ENCODE results near the gene RPL6.
"Not testable (repeated sequence)": the region's sequence is repeated elsewhere in the genome, so short reads cannot be mapped to it uniquely, and the experiment has no call there.

Gene RPL6

GRCh38 chr12:112407683-112408082 lies 1.7 kb downstream of the RPL6 start:
- H3K9me3 Mint-ChIP-seq; H3K27me3 Mint-ChIP-seq (ENCODE audit: low read depth): not testable (repeated sequence)
- Mint-ChIP-seq H3K4me3 (peak overlapping the region; percentile 99), H3K36me3 (ENCODE audit: low read depth) (peaks cover 45% of the 10 kb centered on the region), H3K4me1 (ENCODE audit: low read depth) (peaks cover 26% of the 10 kb centered on the region), H3K27ac (peak overlapping the region; percentile 17)

DNA sequence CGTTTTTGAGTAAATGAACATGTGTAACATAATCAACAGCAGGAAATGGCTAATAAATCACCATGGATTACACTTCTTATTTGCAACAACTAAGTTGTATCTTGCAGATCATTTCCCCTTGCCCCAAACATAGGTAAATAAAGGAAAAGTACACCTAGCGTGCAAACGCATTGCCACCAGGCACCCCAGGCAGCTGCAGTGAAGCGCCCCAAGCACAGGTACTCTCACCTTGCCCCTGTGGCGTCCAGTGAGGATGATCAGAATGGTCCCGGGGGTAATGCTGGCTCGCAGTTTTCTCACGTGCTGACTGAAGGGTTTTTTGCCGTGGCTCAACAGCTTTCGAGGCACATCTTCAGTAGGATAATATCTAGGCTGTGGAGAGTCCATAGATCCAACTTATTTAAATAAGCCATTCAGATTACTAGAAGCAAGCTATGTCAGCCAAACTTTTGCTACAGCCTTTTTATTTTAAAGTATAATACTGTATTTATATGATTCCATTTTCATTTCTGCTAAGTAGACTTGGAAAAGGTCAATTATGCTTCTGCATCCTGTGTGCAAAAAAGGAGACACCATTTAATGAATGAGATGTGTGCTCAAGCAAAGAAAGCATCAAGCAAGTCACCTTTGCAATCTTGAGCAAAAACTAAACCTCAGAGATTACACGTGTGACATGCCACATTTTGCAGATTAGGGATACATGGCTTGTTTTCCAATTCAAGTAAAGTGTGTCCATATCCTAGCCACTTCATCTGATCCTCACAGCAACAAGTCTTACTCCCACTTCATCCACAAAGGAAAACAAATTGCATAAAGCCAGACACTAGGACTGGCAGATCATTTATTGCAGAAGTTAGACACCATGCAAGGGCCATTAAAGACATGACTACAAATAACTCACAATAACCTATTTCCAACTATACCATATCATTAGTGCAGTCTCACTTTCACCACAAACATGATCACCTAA lies 2.6 kb downstream of the RPL6 start:
- Mint-ChIP-seq H3K4me3 (peak overlapping the region; percentile 99), H3K27me3 (ENCODE audit: low read depth) (no peaks in the 10 kb centered on the region), H3K9me3 (no peaks in the 10 kb centered on the region), H3K4me1 (ENCODE audit: low read depth) (peaks cover 26% of the 10 kb centered on the region), H3K36me3 (ENCODE audit: low read depth) (peaks cover 45% of the 10 kb centered on the region), H3K27ac (no peak overlapping the region)

DNA sequence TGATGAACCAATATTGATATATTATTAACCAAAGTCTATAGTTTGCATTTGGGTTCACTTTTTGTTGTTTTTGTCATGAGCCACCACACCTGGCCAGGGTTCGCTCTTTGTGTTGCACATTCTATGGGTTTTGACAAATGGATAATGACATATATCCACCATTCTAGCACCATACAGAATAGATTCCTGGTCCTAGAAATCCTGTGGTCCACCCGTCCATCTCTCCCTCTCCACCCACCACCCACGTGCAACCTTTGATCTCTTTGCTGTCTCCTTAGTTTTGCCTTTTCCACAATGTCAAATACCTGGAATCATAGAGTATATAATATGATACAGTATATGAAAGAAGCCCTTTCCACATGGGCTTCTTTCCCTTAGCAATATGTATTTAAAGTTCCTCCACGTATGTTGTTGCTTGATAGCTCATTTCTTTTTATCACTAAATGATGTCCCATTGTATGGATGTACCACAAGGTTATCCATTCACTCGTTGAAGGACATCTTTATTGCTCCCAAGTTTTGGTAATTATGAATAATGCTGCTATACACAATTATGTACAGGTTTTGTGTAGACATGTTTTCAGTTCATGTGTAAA lies 7.4 kb downstream of the RPL6 start:
- Mint-ChIP-seq H3K9me3 (no peaks in the 10 kb centered on the region), H3K4me3 (no peak overlapping the region), H3K27me3 (ENCODE audit: low read depth) (peaks cover under 1% of the 10 kb centered on the region), H3K36me3 (ENCODE audit: low read depth) (peaks cover 22% of the 10 kb centered on the region), H3K27ac (no peak overlapping the region), H3K4me1 (ENCODE audit: low read depth) (peaks cover 1% of the 10 kb centered on the region)

- Mint-ChIP-seq H3K4me3 (no peak overlapping the region), H3K27ac (no peak overlapping the region), H3K27me3 (ENCODE audit: low read depth) (peaks cover 5% of the 10 kb centered on the region), H3K36me3 (ENCODE audit: low read depth) (peaks cover 16% of the 10 kb centered on the region), H3K9me3 (no peaks in the 10 kb centered on the region), H3K4me1 (ENCODE audit: low read depth) (no peaks in the 10 kb centered on the region)
These were observed 8.4 kb downstream of the RPL6 start for GRCh38 chr12:112401054-112401453.

DNA sequence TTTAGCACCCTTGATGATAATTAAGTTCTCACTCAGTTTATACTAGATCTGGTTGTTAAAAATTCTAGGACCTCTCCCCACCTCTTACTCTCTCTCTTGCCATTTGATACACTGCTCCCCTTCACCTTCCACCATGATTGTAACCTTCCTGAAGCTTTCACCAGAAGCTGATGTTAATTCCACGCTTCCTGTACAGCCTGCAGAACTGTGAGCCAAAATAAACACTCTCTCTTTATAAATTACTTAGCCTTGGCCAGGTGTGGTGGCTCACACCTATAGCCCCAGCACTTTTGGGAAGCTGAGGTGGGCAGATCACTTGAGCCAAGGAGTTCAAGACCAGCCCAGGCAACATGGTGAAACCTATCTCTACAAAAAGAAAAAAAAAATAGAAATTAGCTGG lies 16.1 kb downstream of the RPL6 start:
- no peaks in the 10 kb centered on the region for H3K36me3 Mint-ChIP-seq (ENCODE audit: low read depth)
- no peaks in the 10 kb centered on the region for H3K4me1 Mint-ChIP-seq (ENCODE audit: low read depth)
- H3K4me3 Mint-ChIP-seq, result no peak overlapping the region
- peaks cover 27% of the 10 kb centered on the region for H3K27me3 Mint-ChIP-seq (ENCODE audit: low read depth)
- no peaks in the 10 kb centered on the region for H3K9me3 Mint-ChIP-seq
- no peak overlapping the region for H3K27ac Mint-ChIP-seq

GRCh38 chr12:112389922-112390654 lies 19.3 kb downstream of the RPL6 start:
- H3K27me3 Mint-ChIP-seq (ENCODE audit: low read depth), result peaks cover 24% of the 10 kb centered on the region
- H3K4me3 Mint-ChIP-seq; H3K36me3 Mint-ChIP-seq (ENCODE audit: low read depth); H3K9me3 Mint-ChIP-seq; H3K27ac Mint-ChIP-seq; H3K4me1 Mint-ChIP-seq (ENCODE audit: low read depth): not testable (repeated sequence)

- Mint-ChIP-seq H3K36me3 (ENCODE audit: low read depth) (no peaks in the 10 kb centered on the region), H3K9me3 (no peaks in the 10 kb centered on the region), H3K27ac (no peak overlapping the region), H3K27me3 (ENCODE audit: low read depth) (peaks cover 22% of the 10 kb centered on the region), H3K4me1 (ENCODE audit: low read depth) (peaks cover 7% of the 10 kb centered on the region), H3K4me3 (no peak overlapping the region)
These were observed 20.2 kb downstream of the RPL6 start for GRCh38 chr12:112389228-112389627.

DNA sequence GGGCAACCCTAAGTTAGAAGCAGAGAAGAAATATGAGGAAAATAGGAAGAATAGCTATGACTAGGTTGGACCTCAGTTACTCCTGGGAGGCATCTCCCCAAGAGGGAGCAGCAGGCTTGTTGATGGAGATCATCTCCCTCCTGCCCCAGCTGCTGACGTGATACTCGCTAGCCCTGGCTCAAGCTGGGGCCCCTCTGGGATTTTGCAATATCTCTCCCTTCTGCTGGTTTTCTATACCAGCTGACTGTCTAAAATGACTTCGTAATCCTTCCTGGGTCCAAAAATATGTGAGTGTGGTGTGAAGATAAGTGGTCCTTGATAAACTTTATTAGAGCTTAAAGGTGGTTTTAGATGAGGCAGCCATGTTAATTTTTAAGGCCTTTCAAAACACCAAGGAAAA lies 22.7 kb downstream of the RPL6 start:
- Mint-ChIP-seq H3K4me3 (no peak overlapping the region), H3K27ac (no peak overlapping the region)

GRCh38 chr12:112382866-112383265 lies 26.5 kb downstream of the RPL6 start:
- no peaks in the 10 kb centered on the region for H3K27me3 Mint-ChIP-seq (ENCODE audit: low read depth)
- H3K4me3 Mint-ChIP-seq, result peak overlapping the region; percentile 95
- H3K4me1 Mint-ChIP-seq (ENCODE audit: low read depth), result peaks cover 25% of the 10 kb centered on the region
- peaks cover 3% of the 10 kb centered on the region for H3K36me3 Mint-ChIP-seq (ENCODE audit: low read depth)
- H3K9me3 Mint-ChIP-seq, result no peaks in the 10 kb centered on the region
- H3K27ac Mint-ChIP-seq, result peak overlapping the region; percentile 89

More for the DNA sequence above, 22.7 kb downstream of the RPL6 start:
- Mint-ChIP-seq H3K9me3 (no peaks in the 10 kb centered on the region), H3K36me3 (ENCODE audit: low read depth) (no peaks in the 10 kb centered on the region), H3K4me1 (ENCODE audit: low read depth) (peaks cover 9% of the 10 kb centered on the region), H3K27me3 (ENCODE audit: low read depth) (peaks cover 18% of the 10 kb centered on the region)

DNA sequence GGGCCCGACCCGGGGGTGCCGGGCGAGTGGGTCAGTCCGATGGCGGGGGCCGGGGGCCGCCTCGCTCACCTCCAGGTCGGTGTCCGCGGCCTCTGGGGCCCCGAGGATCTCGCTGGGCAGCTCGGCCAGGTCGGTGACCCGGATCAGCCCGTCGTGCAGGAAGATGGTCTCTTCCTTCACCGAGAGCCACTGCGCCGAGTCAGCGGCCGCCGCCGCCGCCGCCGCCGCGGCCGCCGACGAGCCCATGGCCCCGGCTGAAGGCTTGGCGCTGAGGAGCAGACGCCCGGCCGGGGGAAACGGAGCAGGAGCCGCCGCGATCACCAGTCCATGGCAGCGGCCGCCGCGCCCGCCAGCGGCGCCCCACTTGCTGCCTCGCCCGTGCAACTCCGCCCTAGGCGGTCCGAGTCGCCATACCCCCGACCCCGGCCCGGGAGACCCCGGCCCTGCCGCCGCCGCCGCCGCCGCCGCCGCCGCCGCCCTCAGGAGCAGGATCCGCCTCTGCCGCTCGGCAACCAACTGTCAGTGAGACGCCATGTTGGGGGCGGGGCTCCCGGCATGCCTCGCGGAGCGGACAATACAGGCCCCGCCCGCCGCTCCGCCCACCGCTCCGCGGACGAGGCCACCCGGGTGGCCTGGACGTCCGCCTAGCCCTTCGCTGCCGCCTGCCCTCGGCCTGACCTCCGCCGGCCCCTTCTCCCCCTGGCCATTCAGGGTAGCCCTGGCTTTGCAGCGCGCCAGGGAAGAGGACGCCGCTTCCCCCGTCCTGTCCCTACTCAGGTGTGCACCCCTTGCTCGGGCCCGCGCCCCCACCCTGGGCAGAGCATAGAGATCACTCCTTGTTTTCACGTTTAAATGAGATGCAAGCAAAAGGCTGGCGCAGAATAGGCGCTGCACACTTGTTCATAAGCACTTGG lies 27.3 kb downstream of the RPL6 start, which contains the start of gene HECTD4:
Gene HECTD4, minus strand, starts transcription at position 549 of the 914 bp plus-strand sequence. Its CDS starts 303 bp downstream, at position 246.
- peaks cover 3% of the 10 kb centered on the region for H3K36me3 Mint-ChIP-seq (ENCODE audit: low read depth)
- H3K27ac Mint-ChIP-seq, result peak within 1 kb of the TSS; percentile 89
- no peaks in the 10 kb centered on the region for H3K9me3 Mint-ChIP-seq
- peak within 1 kb of the TSS; percentile 95 for H3K4me3 Mint-ChIP-seq
- H3K4me1 Mint-ChIP-seq (ENCODE audit: low read depth), result peaks cover 21% of the 10 kb centered on the region
- no peaks in the 10 kb centered on the region for H3K27me3 Mint-ChIP-seq (ENCODE audit: low read depth)

DNA sequence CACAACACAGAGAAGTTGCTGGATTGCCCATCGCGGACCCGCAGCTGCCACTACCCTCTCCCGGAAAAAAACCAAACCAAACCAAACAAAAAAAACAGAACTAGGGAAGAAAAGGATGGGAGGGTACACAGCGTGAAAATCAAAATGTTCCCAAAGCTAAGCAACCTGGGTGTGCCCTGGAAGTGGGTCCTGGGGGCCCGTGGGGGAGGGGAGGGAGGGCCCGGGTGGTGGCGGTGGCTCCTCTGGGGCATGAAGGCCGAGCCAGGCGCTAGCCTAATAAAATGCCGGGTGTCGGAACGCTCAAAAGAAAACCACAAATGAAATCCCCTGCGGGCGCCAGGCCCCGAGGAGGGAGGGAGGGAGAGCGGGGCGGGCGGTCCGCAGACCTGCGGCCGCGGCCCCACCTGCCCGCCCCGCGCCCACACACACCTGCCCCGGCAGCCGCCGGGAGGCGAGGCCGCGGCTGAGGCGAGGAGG lies 28.0 kb downstream of the RPL6 start:
- Mint-ChIP-seq H3K9me3 (no peaks in the 10 kb centered on the region), H3K27me3 (ENCODE audit: low read depth) (no peaks in the 10 kb centered on the region), H3K36me3 (ENCODE audit: low read depth) (peaks cover 3% of the 10 kb centered on the region), H3K27ac (peak overlapping the region; percentile 81), H3K4me3 (peak overlapping the region; percentile 93), H3K4me1 (ENCODE audit: low read depth) (peaks cover 22% of the 10 kb centered on the region)

DNA sequence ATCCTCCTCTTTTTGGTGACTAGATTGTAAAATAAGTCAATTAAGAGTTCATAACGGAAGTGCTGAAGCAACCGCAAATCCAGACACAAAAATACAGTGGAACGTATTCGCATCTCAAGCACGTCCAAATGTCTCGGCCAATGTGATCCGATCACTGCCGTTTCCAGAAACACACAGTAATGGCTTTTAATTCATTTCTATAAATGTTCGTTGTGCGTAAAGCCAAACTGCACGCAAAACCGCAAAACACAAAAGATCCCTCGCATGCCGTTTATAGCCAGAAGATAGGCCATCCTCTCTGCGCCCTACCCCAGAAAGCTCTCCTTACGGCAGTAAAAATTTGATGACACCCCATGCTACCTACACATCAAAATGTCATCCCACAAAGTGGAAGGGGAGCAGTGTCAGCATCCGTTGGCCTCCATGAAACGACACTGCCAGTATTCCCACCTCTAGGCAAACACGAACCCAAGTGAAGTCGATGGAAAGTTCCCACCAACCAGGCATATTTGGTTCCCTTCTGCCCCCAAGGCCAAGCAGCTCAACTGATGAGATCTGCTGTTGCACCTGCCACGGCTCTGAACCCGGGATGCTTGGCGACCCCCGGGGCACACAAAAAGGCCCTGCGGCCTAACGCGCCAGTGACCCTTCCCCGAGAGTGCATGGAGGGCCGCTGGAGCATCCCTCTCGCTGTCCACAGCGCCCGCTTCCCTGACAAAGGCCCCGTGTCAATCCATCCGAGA lies 28.6 kb downstream of the RPL6 start:
- Mint-ChIP-seq H3K36me3 (ENCODE audit: low read depth) (peaks cover 3% of the 10 kb centered on the region), H3K4me3 (peak overlapping the region; percentile 93), H3K27ac (peak overlapping the region; percentile 81), H3K4me1 (ENCODE audit: low read depth) (peaks cover 20% of the 10 kb centered on the region), H3K9me3 (no peaks in the 10 kb centered on the region), H3K27me3 (ENCODE audit: low read depth) (no peaks in the 10 kb centered on the region)

DNA sequence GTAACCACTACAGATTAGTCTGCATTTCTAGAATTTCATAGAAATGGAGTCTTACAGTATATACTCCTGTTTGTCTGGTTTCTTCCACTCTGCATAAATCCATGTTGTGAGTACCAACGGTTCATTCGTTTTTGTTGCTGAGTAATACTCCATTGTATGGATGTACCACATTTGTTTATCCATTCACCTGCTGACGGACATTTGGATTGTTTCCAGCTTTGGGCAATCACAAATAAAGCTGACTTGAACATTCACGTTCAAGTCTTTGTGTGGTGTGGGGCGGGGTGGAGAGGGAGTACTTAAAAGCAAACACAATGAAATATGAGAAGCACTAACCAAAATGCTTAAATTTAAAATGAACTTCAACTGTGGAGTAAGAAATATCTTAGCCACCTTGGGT lies 34.3 kb downstream of the RPL6 start:
- H3K9me3 Mint-ChIP-seq, result no peaks in the 10 kb centered on the region
- no peak overlapping the region for H3K4me3 Mint-ChIP-seq
- H3K36me3 Mint-ChIP-seq (ENCODE audit: low read depth), result peaks cover 3% of the 10 kb centered on the region
- no peak overlapping the region for H3K27ac Mint-ChIP-seq
- no peaks in the 10 kb centered on the region for H3K27me3 Mint-ChIP-seq (ENCODE audit: low read depth)
- peaks cover 13% of the 10 kb centered on the region for H3K4me1 Mint-ChIP-seq (ENCODE audit: low read depth)
